Keratinocyte (primary cell): ENCODE measurements around the gene SLCO3A1.

Experiments
- CTCF ChIP-seq, 3 experiments: IDR thresholded peaks in 1 of 3; conservative IDR thresholded peaks in 1 of 3; optimal IDR thresholded peaks in 1 of 3; 2 replicates in 2 of 3; 3 replicates in 1 of 3; pipeline versions ENCODE3 to v1.5.1; 2011; ENCODE audit warnings: low read length in 3 of 3, mild to moderate bottlenecking in 3 of 3, moderate library complexity in 2 of 3, control low read depth in 1 of 3, inconsistent platforms in 1 of 3; ENCODE audit not compliant: insufficient read depth in 2 of 3; ENCODE audit errors: extremely low read depth in 1 of 3
- EZH2 ChIP-seq: IDR thresholded peaks from one replicate; pipeline ENCODE4 v1.6.1; 2012; ENCODE audit warnings: inconsistent platforms, mild to moderate bottlenecking, low read length, moderate library complexity

DNA sequence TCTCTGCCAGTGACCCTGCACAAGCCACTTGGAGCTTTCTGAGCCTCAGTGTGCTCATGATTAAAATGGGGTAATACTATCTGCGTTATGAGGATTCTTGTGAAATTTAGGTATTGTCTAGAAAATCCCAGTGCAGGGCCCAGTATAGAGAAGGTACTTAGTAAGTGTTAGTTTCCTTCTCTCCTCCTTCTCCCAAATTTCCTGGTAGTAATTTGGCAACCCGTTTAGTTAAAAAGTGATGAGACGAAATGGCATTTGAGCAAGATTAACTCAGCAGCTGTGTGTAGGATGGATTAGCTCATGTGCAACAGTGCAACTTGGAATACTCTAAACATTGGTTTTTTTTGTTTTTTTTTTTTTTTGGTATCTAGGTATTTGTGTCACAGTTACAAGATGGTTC lies 84.6 kb downstream of the SLCO3A1 start:
- TF ChIP-seq CTCF (optimal IDR thresholded peaks at IDR 0.05 in 1 of 3, IDR thresholded peaks at IDR 0.05 in 1 of 3, conservative IDR thresholded peaks at IDR 0.05 in 1 of 3; ENCODE audit: extremely low read depth in 1 of 3, insufficient read depth in 2 of 3, low read length in 3 of 3) (no peak), EZH2 (no peak)
